Mesendoderm (in vitro differentiated cells): ENCODE data around the gene TAOK3.

Source experiments
- DNase-seq: peaks from one replicate; pipeline ENCODE4 v3.0.0; 2013
- H2AK5ac ChIP-seq: 2 replicates; pipeline ENCODE4 v1.6.1; 2013; ENCODE audit warnings: low read length, inconsistent platforms
- H2BK120ac ChIP-seq: 2 replicates; pipeline ENCODE4 v1.6.1; 2013; ENCODE audit warnings: low read depth, mild to moderate bottlenecking, low read length, moderate library complexity, mixed read lengths
- H2BK15ac ChIP-seq: replicated peaks from 2 replicates; pipeline ENCODE4 v1.6.1; 2013; ENCODE audit warnings: low read depth, mild to moderate bottlenecking, moderate library complexity
- H2BK5ac ChIP-seq: 2 replicates; pipeline ENCODE4 v1.6.1; 2013; ENCODE audit warnings: low read length, inconsistent platforms
- H3K18ac ChIP-seq: 2 replicates; pipeline ENCODE4 v1.6.1; 2013; ENCODE audit warnings: mild to moderate bottlenecking, low read length, mixed read lengths
- H3K23ac ChIP-seq: one replicate; pipeline ENCODE4 v1.6.1; 2013; ENCODE audit warnings: low read length
- H3K27ac ChIP-seq: 2 replicates; pipeline ENCODE4 v1.5.1; 2013; ENCODE audit warnings: low read depth, mild to moderate bottlenecking, inconsistent platforms, low read length, moderate library complexity
- H3K27me3 ChIP-seq: 2 replicates; pipeline ENCODE4 v1.6.1; 2013; ENCODE audit warnings: low read length, control low read depth, mild to moderate bottlenecking, inconsistent platforms; ENCODE audit not compliant: insufficient read depth, poor library complexity
- H3K36me3 ChIP-seq: 2 replicates; pipeline ENCODE4 v1.6.1; 2013; ENCODE audit warnings: low read length, inconsistent platforms; ENCODE audit not compliant: control insufficient read depth, insufficient read depth
- H3K4ac ChIP-seq: one replicate; pipeline ENCODE4 v1.6.1; 2013; ENCODE audit warnings: low read depth, mild to moderate bottlenecking, low read length, moderate library complexity
- H3K4me1 ChIP-seq: 2 replicates; pipeline ENCODE4 v1.6.1; 2013; ENCODE audit warnings: low read depth, low read length, inconsistent platforms; ENCODE audit not compliant: control insufficient read depth
- H3K4me2 ChIP-seq: 2 replicates; pipeline ENCODE4 v1.6.1; 2013; ENCODE audit warnings: low read length
- H3K4me3 ChIP-seq: 2 replicates; pipeline ENCODE4 v1.5.1; 2013; ENCODE audit warnings: mild to moderate bottlenecking, low read length
- H3K56ac ChIP-seq: one replicate; pipeline ENCODE4 v1.6.1; 2013; ENCODE audit warnings: low read length
- H3K79me1 ChIP-seq: 2 replicates; pipeline ENCODE4 v1.6.1; 2013; ENCODE audit warnings: low read length, inconsistent platforms
- H3K79me2 ChIP-seq: 2 replicates; pipeline ENCODE4 v1.6.1; 2013; ENCODE audit warnings: mild to moderate bottlenecking, low read length; ENCODE audit not compliant: control insufficient read depth, insufficient read depth
- H3K9ac ChIP-seq: 2 replicates; pipeline ENCODE4 v1.6.1; 2013; ENCODE audit warnings: low read length, inconsistent platforms
- H4K5ac ChIP-seq: one replicate; pipeline ENCODE4 v1.6.1; 2013; ENCODE audit warnings: low read length
- H4K8ac ChIP-seq: one replicate; pipeline ENCODE4 v1.6.1; 2013; ENCODE audit warnings: low read depth, mild to moderate bottlenecking, control low read depth, low read length, moderate library complexity
- WGBS: extraction: QIAGEN DNeasy Blood & Tissue Kit; methylation state at CpG from one replicate; pipeline ENCODE4 v1.1.7; 2013; ENCODE audit warnings: low lambda C conversion rate, missing lambda C conversion rate; ENCODE audit not compliant: insufficient coverage; ENCODE audit errors: extremely low coverage; 5-methylcytosine and 5-hydroxymethylcytosine counted together

Gene TAOK3

DNA sequence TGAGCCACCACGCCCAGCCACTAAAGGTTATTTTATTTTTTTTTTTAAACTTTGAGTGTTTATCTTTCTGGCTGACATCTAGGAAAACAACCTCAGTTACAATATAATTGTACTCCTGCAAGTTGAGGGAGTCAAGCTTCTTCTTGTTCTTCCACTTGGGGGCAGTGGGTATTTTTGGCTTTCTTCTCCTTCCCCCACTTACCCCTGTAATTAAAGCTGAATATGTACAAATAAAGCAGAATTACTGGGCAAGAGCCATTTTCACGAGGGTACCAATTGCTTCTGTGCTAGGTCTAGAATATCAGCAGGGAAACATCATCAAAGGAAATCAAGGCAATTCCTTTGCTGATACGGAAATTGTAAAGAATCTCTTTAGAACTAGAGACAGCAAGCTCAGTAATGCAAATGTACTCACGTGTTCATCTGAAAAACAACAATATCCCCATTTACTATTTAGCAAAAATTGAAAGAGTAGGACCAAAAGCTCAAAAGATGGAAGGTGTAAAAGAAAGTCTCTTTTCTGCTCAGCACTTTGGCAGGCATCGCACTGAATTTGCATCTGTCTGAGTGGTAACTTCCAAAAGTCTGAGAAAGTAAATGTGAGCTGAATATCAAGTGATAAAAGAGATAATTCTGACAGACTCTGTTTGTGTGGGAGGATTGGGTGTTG, 72.8 kb downstream of the TAOK3 start:
- Histone ChIP-seq H3K36me3 (no peaks in the 10 kb centered on the region), H3K23ac (no peak overlapping the region), H4K8ac (no peak overlapping the region), H3K27me3 (no peaks in the 10 kb centered on the region), H2BK120ac (no peak overlapping the region), H3K18ac (no peak overlapping the region), H3K79me1 (no peaks in the 10 kb centered on the region), H2AK5ac (no peak overlapping the region), H2BK15ac (no peak overlapping the region), H3K9ac (no peak overlapping the region), H3K4me2 (no peak overlapping the region), H3K4ac (no peak overlapping the region), H3K79me2 (no peaks in the 10 kb centered on the region), H3K56ac (no peak overlapping the region), H3K4me3 (no peak overlapping the region), H2BK5ac (no peak overlapping the region), H3K4me1 (no peaks in the 10 kb centered on the region), H3K27ac (no peak overlapping the region), H4K5ac (no peak overlapping the region)
- DNase-seq = no peak
- WGBS = no CpG with 5 or more reads among the region's 5 CpGs

DNA sequence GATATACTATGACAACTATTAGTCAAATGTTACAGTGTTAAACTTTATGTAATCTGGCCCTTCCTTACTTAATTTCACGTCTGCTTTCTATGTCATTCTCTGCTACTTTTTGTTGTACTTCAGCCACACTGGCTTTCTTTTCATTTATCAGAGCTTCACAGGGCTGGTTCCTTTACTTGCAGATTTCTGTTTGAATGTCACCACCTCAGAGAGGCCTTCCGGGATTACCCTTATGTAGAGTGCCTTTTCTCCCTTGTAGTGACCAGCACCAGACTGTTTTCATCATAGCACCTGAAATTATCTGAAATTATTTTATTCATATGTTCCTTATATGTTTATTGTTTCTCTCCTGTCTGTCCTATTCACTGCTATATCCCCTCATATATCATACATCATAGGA, 75.4 kb downstream of the TAOK3 start:
- no peak overlapping the region for H3K4ac ChIP-seq
- H2BK15ac ChIP-seq = no peak overlapping the region

DNA sequence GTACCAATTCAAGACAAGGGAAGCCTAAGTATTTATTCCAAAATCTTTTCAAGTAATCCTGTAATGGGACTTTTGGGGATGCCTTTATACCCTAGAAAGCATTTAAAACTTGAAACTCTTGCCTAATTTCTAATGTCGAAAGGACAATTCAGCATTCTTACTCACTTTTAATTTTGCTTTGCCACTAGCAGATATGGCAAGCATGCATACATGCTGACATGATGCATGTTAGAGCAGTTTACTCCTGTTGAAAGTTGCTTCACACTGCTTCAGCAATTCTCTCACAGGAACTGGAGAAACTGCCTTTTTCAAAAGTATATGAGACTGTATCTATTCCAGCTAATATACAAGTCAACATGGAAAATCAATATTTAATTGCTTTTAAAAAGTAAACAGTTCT, 79.9 kb downstream of the TAOK3 start:
- H2BK120ac ChIP-seq = no peak overlapping the region
- no peaks in the 10 kb centered on the region for H3K36me3 ChIP-seq
- H3K27me3 ChIP-seq = no peaks in the 10 kb centered on the region
- no CpG with 5 or more reads among the region's 1 CpG for WGBS
- no peaks in the 10 kb centered on the region for H3K79me1 ChIP-seq
- H3K4me1 ChIP-seq = no peaks in the 10 kb centered on the region
- DNase-seq = no peak
- no peak overlapping the region for H3K4me2 ChIP-seq
- no peak overlapping the region for H4K5ac ChIP-seq
- H3K18ac ChIP-seq = no peak overlapping the region
- H3K79me2 ChIP-seq = no peaks in the 10 kb centered on the region
- H3K4ac ChIP-seq = no peak overlapping the region
- H4K8ac ChIP-seq = no peak overlapping the region
- H2AK5ac ChIP-seq = no peak overlapping the region
- H3K4me3 ChIP-seq = no peak overlapping the region
- H2BK5ac ChIP-seq = no peak overlapping the region
- H2BK15ac ChIP-seq = no peak overlapping the region
- H3K27ac ChIP-seq = no peak overlapping the region
- H3K23ac ChIP-seq = no peak overlapping the region
- no peak overlapping the region for H3K56ac ChIP-seq
- no peak overlapping the region for H3K9ac ChIP-seq

More for the DNA sequence above, 75.4 kb downstream of the TAOK3 start:
- Histone ChIP-seq H3K79me2 (no peaks in the 10 kb centered on the region), H2BK5ac (no peak overlapping the region), H3K36me3 (no peaks in the 10 kb centered on the region), H3K9ac (no peak overlapping the region), H3K4me1 (no peaks in the 10 kb centered on the region), H2AK5ac (no peak overlapping the region), H3K4me2 (no peak overlapping the region), H2BK120ac (no peak overlapping the region), H3K27me3 (no peaks in the 10 kb centered on the region), H3K4me3 (no peak overlapping the region), H4K5ac (no peak overlapping the region), H3K27ac (no peak overlapping the region), H3K56ac (no peak overlapping the region), H4K8ac (no peak overlapping the region), H3K18ac (no peak overlapping the region), H3K79me1 (no peaks in the 10 kb centered on the region), H3K23ac (no peak overlapping the region)
- no peak for DNase-seq
- no CpG with 5 or more reads among the region's 2 CpGs for WGBS

DNA sequence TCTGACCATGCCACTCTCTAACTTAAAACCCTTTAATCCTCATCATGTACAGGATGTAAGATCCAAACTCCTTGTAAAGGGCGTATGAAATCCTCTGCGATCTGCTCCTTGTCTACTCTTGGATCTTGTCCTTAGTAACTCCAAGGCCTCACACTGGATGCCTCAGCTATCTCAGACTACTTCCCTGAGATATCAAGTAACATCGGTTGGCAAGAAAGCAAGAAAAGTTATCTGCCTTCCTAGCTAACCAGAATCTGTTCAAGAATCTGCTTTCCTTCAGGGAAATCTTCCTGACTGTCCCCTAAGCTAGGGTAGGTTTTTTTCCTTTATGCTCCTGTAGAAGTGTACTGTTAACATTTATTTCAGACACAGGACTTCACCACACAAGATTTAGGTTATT, 82.6 kb downstream of the TAOK3 start:
- Histone ChIP-seq H3K36me3 (no peaks in the 10 kb centered on the region), H3K27ac (no peak overlapping the region), H2BK120ac (no peak overlapping the region), H2BK15ac (no peak overlapping the region), H3K27me3 (no peaks in the 10 kb centered on the region), H3K56ac (no peak overlapping the region), H3K23ac (no peak overlapping the region), H2AK5ac (no peak overlapping the region), H3K4me1 (no peaks in the 10 kb centered on the region), H3K4me3 (no peak overlapping the region), H3K79me1 (no peaks in the 10 kb centered on the region), H3K79me2 (no peaks in the 10 kb centered on the region), H4K5ac (no peak overlapping the region), H4K8ac (no peak overlapping the region), H3K18ac (no peak overlapping the region), H3K9ac (no peak overlapping the region), H3K4ac (no peak overlapping the region), H2BK5ac (no peak overlapping the region), H3K4me2 (no peak overlapping the region)
- no CpG with 5 or more reads among the region's 3 CpGs for WGBS
- peak; percentile 8 for DNase-seq

DNA sequence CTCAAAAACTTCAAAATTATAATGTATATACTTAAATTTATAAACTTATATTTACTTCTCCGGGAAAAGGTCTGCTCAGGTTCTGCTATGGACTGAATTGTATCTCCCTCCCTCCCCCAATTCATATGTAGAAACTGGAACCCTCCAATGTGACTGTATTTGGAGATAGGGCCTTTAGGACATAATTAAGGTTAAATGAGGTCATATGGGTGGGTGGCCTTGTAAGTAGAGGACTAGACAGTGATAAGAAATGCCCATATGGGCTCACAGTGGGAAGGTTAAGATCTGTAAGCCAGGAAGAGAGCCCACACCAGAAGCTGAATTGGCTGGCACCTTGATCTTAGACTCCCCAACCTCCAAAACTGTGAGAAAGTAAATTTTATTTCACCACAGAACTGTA, 84.5 kb downstream of the TAOK3 start:
- Histone ChIP-seq H4K5ac (no peak overlapping the region), H3K4me1 (no peaks in the 10 kb centered on the region), H3K79me2 (no peaks in the 10 kb centered on the region), H3K23ac (no peak overlapping the region), H3K36me3 (no peaks in the 10 kb centered on the region), H3K18ac (no peak overlapping the region), H3K27ac (no peak overlapping the region), H2BK15ac (no peak overlapping the region), H2BK120ac (no peak overlapping the region), H3K56ac (no peak overlapping the region), H3K27me3 (no peaks in the 10 kb centered on the region), H4K8ac (no peak overlapping the region), H3K4me3 (no peak overlapping the region), H3K9ac (no peak overlapping the region), H3K79me1 (no peaks in the 10 kb centered on the region), H2AK5ac (no peak overlapping the region), H2BK5ac (no peak overlapping the region), H3K4ac (no peak overlapping the region), H3K4me2 (no peak overlapping the region)
- DNase-seq = peak; percentile 33
- no CpG with 5 or more reads among the region's 1 CpG for WGBS

DNA sequence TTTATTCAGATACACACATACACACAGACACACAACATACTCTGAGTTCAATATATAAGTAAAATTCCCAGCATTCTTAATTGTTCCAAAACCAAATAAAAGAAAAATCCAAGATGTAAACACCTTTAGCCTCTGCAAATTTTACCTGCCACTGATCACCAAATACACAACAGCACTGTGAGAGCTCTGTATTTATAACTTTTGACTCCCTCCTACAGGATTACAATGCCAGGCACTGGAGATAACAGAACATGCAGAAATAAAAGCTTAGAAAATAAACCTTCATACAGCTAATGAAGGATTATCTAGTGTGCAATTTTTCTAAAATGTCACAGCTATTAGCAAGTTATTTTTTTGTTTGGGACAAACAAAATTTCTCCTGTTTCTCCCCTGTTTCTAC, 85.0 kb downstream of the TAOK3 start:
- Histone ChIP-seq H4K8ac (no peak overlapping the region), H3K4me1 (no peaks in the 10 kb centered on the region), H3K56ac (no peak overlapping the region), H2BK5ac (no peak overlapping the region), H3K18ac (no peak overlapping the region), H3K27me3 (no peaks in the 10 kb centered on the region), H3K23ac (no peak overlapping the region), H4K5ac (no peak overlapping the region), H3K27ac (no peak overlapping the region), H2BK120ac (no peak overlapping the region), H3K79me1 (no peaks in the 10 kb centered on the region), H3K4ac (no peak overlapping the region), H3K4me2 (no peak overlapping the region), H2BK15ac (no peak overlapping the region), H3K36me3 (no peaks in the 10 kb centered on the region), H2AK5ac (no peak overlapping the region), H3K9ac (no peak overlapping the region), H3K79me2 (no peaks in the 10 kb centered on the region), H3K4me3 (no peak overlapping the region)
- DNase-seq = no peak
